NCI-H748 (cell line): ENCODE data around the gene GOLGA3.
"Not testable (repeated sequence)": the region's sequence is repeated elsewhere in the genome, so short reads cannot be mapped to it uniquely, and the experiment has no call there.

Experiments used
- DNase-seq: peaks from one replicate; lab custom pipeline; 2025; ENCODE audit not compliant: unreplicated experiment; lab: John Stamatoyannopoulos, UW

The GOLGA3 gene

GRCh38 chr12:132844681-132845080 is 16.0 kb upstream of the GOLGA3 start:
- DNase-seq: not testable (repeated sequence)

- DNase-seq: no peak
These were observed 13.9 kb upstream of the GOLGA3 start for GRCh38 chr12:132842449-132843045.

GRCh38 chr12:132841151-132841550 is 12.5 kb upstream of the GOLGA3 start:
- no peak for DNase-seq

- DNase-seq: no peak
These were observed 11.9 kb upstream of the GOLGA3 start for GRCh38 chr12:132840536-132840935.

- DNase-seq: no peak
These were observed 11.0 kb upstream of the GOLGA3 start for GRCh38 chr12:132839558-132840235.

- no peak for DNase-seq
These were observed 9.9 kb upstream of the GOLGA3 start for GRCh38 chr12:132838410-132839080.

- no peak for DNase-seq
These were observed 9.2 kb upstream of the GOLGA3 start for GRCh38 chr12:132837693-132838409.

GRCh38 chr12:132836795-132837331 is 8.2 kb upstream of the GOLGA3 start:
- no peak for DNase-seq

- DNase-seq: not testable (repeated sequence)
These were observed 7.6 kb upstream of the GOLGA3 start for GRCh38 chr12:132836230-132836629.

- no peak for DNase-seq
These were observed 6.7 kb upstream of the GOLGA3 start for GRCh38 chr12:132835076-132836025.

- no peak for DNase-seq
These were observed 5.6 kb upstream of the GOLGA3 start for GRCh38 chr12:132834181-132834711.

GRCh38 chr12:132833341-132833740 is 4.7 kb upstream of the GOLGA3 start:
- DNase-seq: no peak

GRCh38 chr12:132831771-132832170 is 3.1 kb upstream of the GOLGA3 start:
- DNase-seq: no peak

- DNase-seq: peak; percentile 37
These were observed 636 bp downstream of the GOLGA3 start for GRCh38 chr12:132827763-132828703.

GRCh38 chr12:132825861-132826260 is 2.8 kb downstream of the GOLGA3 start:
- DNase-seq: no peak

GRCh38 chr12:132825089-132825488 is 3.6 kb downstream of the GOLGA3 start:
- no peak for DNase-seq

- DNase-seq: no peak
These were observed 4.6 kb downstream of the GOLGA3 start for GRCh38 chr12:132824053-132824452.

- no peak for DNase-seq
These were observed 10.1 kb downstream of the GOLGA3 start for GRCh38 chr12:132818562-132818961.

GRCh38 chr12:132814232-132814631 is 14.4 kb downstream of the GOLGA3 start:
- no peak for DNase-seq
